Mesenchymal stem cell (in vitro differentiated cells and primary cell): ENCODE data around the gene PCYT2.
"Not testable (repeated sequence)": the region's sequence is repeated elsewhere in the genome, so short reads cannot be mapped to it uniquely, and the experiment has no call there.

Experiments
- DNase-seq: peaks from one replicate; pipeline ENCODE4 v3.0.0-alpha.2; 2013
- H2AFZ ChIP-seq: one replicate; pipeline ENCODE4 v1.6.1; 2013; ENCODE audit warnings: low read depth, mild to moderate bottlenecking, control low read depth, inconsistent platforms, low read length, moderate library complexity
- H2AK5ac ChIP-seq: 2 replicates; pipeline ENCODE4 v1.6.1; 2013; ENCODE audit warnings: low read length, moderate library complexity, mild to moderate bottlenecking, inconsistent platforms; ENCODE audit not compliant: severe bottlenecking
- H2BK120ac ChIP-seq: one replicate; pipeline ENCODE4 v1.6.1; 2013; ENCODE audit warnings: low read depth, mild to moderate bottlenecking, inconsistent platforms, low read length, moderate library complexity
- H2BK12ac ChIP-seq, 2 experiments: one replicate each; pipeline ENCODE4 v1.6.1; 2013; ENCODE audit warnings: inconsistent platforms in 2 of 2, low read length in 2 of 2, mild to moderate bottlenecking in 2 of 2, moderate library complexity in 2 of 2, control low read depth in 1 of 2
- H2BK15ac ChIP-seq: one replicate; pipeline ENCODE4 v1.6.1; 2013; ENCODE audit warnings: mild to moderate bottlenecking, low read depth, inconsistent platforms; ENCODE audit not compliant: poor library complexity, severe bottlenecking
- H2BK5ac ChIP-seq: 2 replicates; pipeline ENCODE4 v1.6.1; 2013; ENCODE audit warnings: low read depth, mild to moderate bottlenecking, low read length, control low read depth, inconsistent platforms; ENCODE audit not compliant: poor library complexity, severe bottlenecking
- H3K14ac ChIP-seq, 2 experiments: one replicate each; pipeline ENCODE4 v1.6.1; 2013; ENCODE audit warnings: inconsistent platforms in 2 of 2, low read length in 2 of 2, control low read depth in 1 of 2, mild to moderate bottlenecking in 1 of 2, moderate library complexity in 1 of 2
- H3K18ac ChIP-seq, 2 experiments: one replicate each; pipeline ENCODE4 v1.6.1; 2013; ENCODE audit warnings: inconsistent platforms in 2 of 2, low read length in 2 of 2, control low read depth in 1 of 2, low read depth in 1 of 2, mild to moderate bottlenecking in 1 of 2
- H3K23ac ChIP-seq, 2 experiments: one replicate each; pipeline ENCODE4 v1.6.1; 2013; ENCODE audit warnings: inconsistent platforms in 2 of 2, low read length in 2 of 2, mild to moderate bottlenecking in 2 of 2, moderate library complexity in 2 of 2, control low read depth in 1 of 2
- H3K27ac ChIP-seq: 2 replicates; pipeline ENCODE4 v1.5.1; 2013; ENCODE audit warnings: mild to moderate bottlenecking, moderate library complexity, low read length, control low read depth, inconsistent platforms; ENCODE audit not compliant: poor library complexity, severe bottlenecking
- H3K27me3 ChIP-seq, 2 experiments: 2 replicates each; pipeline versions ENCODE4 v1.6.1 to v1.7.0; 2013; ENCODE audit warnings: low read length in 2 of 2, mild to moderate bottlenecking in 2 of 2, moderate library complexity in 2 of 2, control low read depth in 1 of 2, inconsistent platforms in 1 of 2; ENCODE audit not compliant: control insufficient read depth in 1 of 2, insufficient read depth in 1 of 2
- H3K36me3 ChIP-seq, 2 experiments: 2 replicates each; pipeline versions ENCODE4 v1.6.1 to v1.7.0; 2013; ENCODE audit warnings: low read length in 2 of 2, control low read depth in 1 of 2, inconsistent platforms in 1 of 2, low read depth in 1 of 2, mild to moderate bottlenecking in 1 of 2; ENCODE audit not compliant: insufficient read depth in 2 of 2, control insufficient read depth in 1 of 2
- H3K4ac ChIP-seq, 2 experiments: one replicate each; pipeline ENCODE4 v1.6.1; 2013; ENCODE audit warnings: inconsistent platforms in 2 of 2, low read length in 2 of 2, mild to moderate bottlenecking in 2 of 2, moderate library complexity in 2 of 2, control low read depth in 1 of 2, low read depth in 1 of 2
- H3K4me1 ChIP-seq: 2 replicates; pipeline ENCODE4 v1.6.1; 2013; ENCODE audit warnings: low read depth, low read length, control low read depth; ENCODE audit not compliant: control insufficient read depth, insufficient read depth
- H3K4me2 ChIP-seq: 2 replicates; pipeline ENCODE4 v1.6.1; 2013; ENCODE audit warnings: low read length, mild to moderate bottlenecking, inconsistent platforms; ENCODE audit not compliant: poor library complexity, severe bottlenecking
- H3K4me3 ChIP-seq, 2 experiments: 2 replicates each; pipeline versions ENCODE4 v1.5.1 to v1.7.0; 2013; ENCODE audit warnings: low read length in 2 of 2, mild to moderate bottlenecking in 2 of 2, control low read depth in 1 of 2, low read depth in 1 of 2; ENCODE audit not compliant: insufficient read depth in 1 of 2
- H3K79me1 ChIP-seq: replicated peaks from 2 replicates; pipeline ENCODE4 v1.6.1; 2013; ENCODE audit warnings: mild to moderate bottlenecking, control low read depth, low read length, inconsistent platforms; ENCODE audit not compliant: poor library complexity, severe bottlenecking
- H3K9ac ChIP-seq: 2 replicates; pipeline ENCODE4 v1.7.0; 2013; ENCODE audit warnings: mild to moderate bottlenecking, low read length, moderate library complexity
- H3K9me3 ChIP-seq: 2 replicates; pipeline ENCODE4 v1.7.0; 2013; ENCODE audit warnings: mild to moderate bottlenecking, low read length; ENCODE audit not compliant: control insufficient read depth
- H4K8ac ChIP-seq: one replicate; pipeline ENCODE4 v1.6.1; 2013; ENCODE audit warnings: inconsistent platforms, mild to moderate bottlenecking, low read length, moderate library complexity
- H4K91ac ChIP-seq: one replicate; pipeline ENCODE4 v1.6.1; 2013; ENCODE audit warnings: mild to moderate bottlenecking, low read length, inconsistent platforms
- WGBS: methylation state at CpG from one replicate; pipeline ENCODE4 v1.1.7; 2013; ENCODE audit warnings: mixed read lengths; 5-methylcytosine and 5-hydroxymethylcytosine counted together

The PCYT2 gene

DNA sequence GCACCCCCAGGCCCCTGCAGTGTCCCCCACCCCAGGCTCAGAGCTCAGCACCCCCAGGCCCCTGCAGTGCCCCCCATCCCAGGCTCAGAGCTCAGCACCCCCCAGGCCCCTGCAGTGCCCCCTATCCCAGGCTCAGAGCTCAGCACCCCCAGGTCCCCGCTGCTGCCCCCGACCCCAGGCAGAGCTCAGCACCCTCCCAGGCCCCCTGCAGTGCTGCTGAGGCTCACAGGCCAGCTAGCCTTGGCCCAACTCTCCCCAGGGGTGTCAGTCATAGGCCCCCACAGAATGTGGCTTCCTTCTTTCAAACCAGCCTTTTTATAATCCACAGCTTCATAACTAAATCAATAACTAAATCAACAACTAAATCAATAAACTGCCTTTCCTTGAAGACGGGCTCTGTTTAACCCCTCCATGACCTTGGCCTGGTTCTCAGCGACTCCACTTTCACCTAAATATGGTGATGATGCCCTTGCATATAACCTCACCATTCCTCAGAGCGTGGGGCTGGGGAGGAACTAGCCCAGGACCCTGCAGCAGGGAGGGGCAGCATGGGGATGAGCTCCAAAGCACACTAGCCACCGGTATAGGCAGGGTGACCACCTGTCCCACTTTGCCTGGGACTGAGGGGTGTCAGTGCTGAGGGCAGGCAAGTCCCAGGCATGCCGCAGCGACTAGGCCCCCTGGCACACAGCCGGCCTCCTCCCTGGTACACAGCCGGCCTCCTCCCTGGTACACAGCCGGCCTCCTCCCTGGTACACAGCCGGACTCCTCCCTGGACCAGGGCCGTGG, 44.8 kb upstream of the PCYT2 start:
- no peak overlapping the region for H2BK15ac ChIP-seq
- no peaks in the 10 kb centered on the region for H3K9me3 ChIP-seq
- no peak overlapping the region for H2BK5ac ChIP-seq
- no peak overlapping the region for H3K23ac ChIP-seq
- H3K79me1 ChIP-seq = no peaks in the 10 kb centered on the region
- peak overlapping the region in 1 of 2 experiments; percentile 11 for H2BK12ac ChIP-seq
- no peak overlapping the region for H2AFZ ChIP-seq
- H3K4ac ChIP-seq = peak overlapping the region in 1 of 2 experiments; percentile 57
- no peak overlapping the region for H4K8ac ChIP-seq
- DNase-seq = no peak
- H2BK120ac ChIP-seq = no peak overlapping the region
- H3K4me2 ChIP-seq = no peak overlapping the region
- WGBS = 92% methylated on average over 13 of the region's 13 CpGs
- no peak overlapping the region for H3K9ac ChIP-seq
- no peak overlapping the region for H3K4me3 ChIP-seq
- no peaks in the 10 kb centered on the region for H3K36me3 ChIP-seq
- H3K18ac ChIP-seq = no peak overlapping the region
- H2AK5ac ChIP-seq = no peak overlapping the region
- no peak overlapping the region for H3K27ac ChIP-seq
- peaks cover 30% of the 10 kb centered on the region for H3K4me1 ChIP-seq
- no peak overlapping the region for H3K14ac ChIP-seq
- H3K27me3 ChIP-seq = peaks cover 16 to 66% of the 10 kb centered on the region in 2 experiments
- no peak overlapping the region for H4K91ac ChIP-seq

GRCh38 chr17:81955058-81955681, 44.0 kb upstream of the PCYT2 start:
- H3K4ac ChIP-seq = no peak overlapping the region
- no peak overlapping the region for H2BK15ac ChIP-seq
- H3K14ac ChIP-seq = no peak overlapping the region
- H3K23ac ChIP-seq = no peak overlapping the region
- no peak overlapping the region for H2BK120ac ChIP-seq
- no peak overlapping the region for H2BK5ac ChIP-seq
- no peaks in the 10 kb centered on the region for H3K79me1 ChIP-seq
- H2AK5ac ChIP-seq = no peak overlapping the region
- peaks cover 23% of the 10 kb centered on the region for H3K4me1 ChIP-seq
- 95% methylated on average over 16 of the region's 26 CpGs for WGBS
- no peaks in the 10 kb centered on the region for H3K9me3 ChIP-seq
- no peak overlapping the region for H3K9ac ChIP-seq
- no peaks in the 10 kb centered on the region for H3K36me3 ChIP-seq
- no peak overlapping the region for H3K4me3 ChIP-seq
- H2BK12ac ChIP-seq = no peak overlapping the region
- no peak overlapping the region for H4K91ac ChIP-seq
- no peak for DNase-seq
- H3K27ac ChIP-seq = no peak overlapping the region
- H3K18ac ChIP-seq = no peak overlapping the region
- peaks cover 16 to 67% of the 10 kb centered on the region in 2 experiments for H3K27me3 ChIP-seq
- no peak overlapping the region for H4K8ac ChIP-seq
- no peak overlapping the region for H2AFZ ChIP-seq
- no peak overlapping the region for H3K4me2 ChIP-seq

DNA sequence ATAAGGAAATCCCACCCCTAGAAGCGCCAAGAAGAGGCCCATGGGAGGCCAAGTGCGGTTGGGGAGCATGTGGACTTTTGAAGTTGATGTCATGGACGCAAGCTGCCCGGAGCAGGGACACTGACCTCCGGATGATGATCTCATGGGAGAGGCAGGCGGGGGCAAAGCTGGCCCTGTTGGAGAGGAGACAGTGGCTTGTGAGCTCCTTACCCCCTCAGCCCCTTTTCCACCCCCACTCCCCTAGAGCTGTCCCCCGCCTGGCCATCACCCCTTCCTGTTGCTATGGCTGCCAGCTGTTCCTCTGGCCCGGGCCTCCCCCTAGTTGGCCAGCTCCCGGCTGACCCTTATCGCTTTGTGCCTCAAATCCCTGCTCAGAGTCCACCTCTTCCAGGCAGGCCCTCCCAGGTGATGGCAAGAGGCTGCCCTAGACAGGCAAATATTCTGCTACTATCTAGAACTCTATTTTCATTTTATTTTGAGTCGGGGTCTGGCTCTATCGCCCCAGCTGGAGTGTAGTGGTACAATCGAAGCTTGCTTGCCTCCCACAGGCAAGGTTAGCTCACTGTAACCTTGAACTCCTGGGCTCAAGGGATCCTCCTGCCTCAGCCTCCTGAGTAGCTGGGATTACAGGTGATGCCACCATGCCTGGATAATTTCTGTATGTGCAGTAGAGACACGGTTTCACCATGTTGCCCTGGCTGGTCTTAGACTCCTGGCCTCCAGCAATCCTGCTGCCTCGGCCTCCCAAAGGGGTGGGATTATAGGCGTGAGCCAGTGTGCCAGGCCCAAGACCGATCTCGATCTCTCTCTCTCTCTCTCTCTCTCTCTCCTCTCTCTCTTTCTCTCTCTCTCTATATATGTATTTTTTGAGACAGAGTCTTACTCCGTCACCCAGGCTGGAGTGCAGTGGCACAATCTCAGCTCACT, 43.2 kb upstream of the PCYT2 start:
- H2AK5ac ChIP-seq = no peak overlapping the region
- H3K14ac ChIP-seq = no peak overlapping the region
- H2BK5ac ChIP-seq = no peak overlapping the region
- no peak overlapping the region for H3K4me3 ChIP-seq
- H2BK15ac ChIP-seq = no peak overlapping the region
- H3K36me3 ChIP-seq = no peaks in the 10 kb centered on the region
- H3K27me3 ChIP-seq = peaks cover 16 to 61% of the 10 kb centered on the region in 2 experiments
- no peak for DNase-seq
- no peak overlapping the region for H3K4me2 ChIP-seq
- peaks cover 15% of the 10 kb centered on the region for H3K4me1 ChIP-seq
- peak overlapping the region in 1 of 2 experiments; percentile 38 for H3K18ac ChIP-seq
- no peak overlapping the region for H2BK12ac ChIP-seq
- H4K91ac ChIP-seq = no peak overlapping the region
- H3K9ac ChIP-seq = no peak overlapping the region
- no peak overlapping the region for H4K8ac ChIP-seq
- H3K27ac ChIP-seq = no peak overlapping the region
- H2BK120ac ChIP-seq = no peak overlapping the region
- H3K4ac ChIP-seq = no peak overlapping the region
- no peak overlapping the region for H2AFZ ChIP-seq
- H3K9me3 ChIP-seq = no peaks in the 10 kb centered on the region
- H3K23ac ChIP-seq = no peak overlapping the region
- WGBS = 92% methylated on average over 14 of the region's 19 CpGs
- no peaks in the 10 kb centered on the region for H3K79me1 ChIP-seq

- H4K91ac ChIP-seq, H2BK15ac ChIP-seq, H3K4me2 ChIP-seq, H3K36me3 ChIP-seq, H2BK5ac ChIP-seq, H3K27ac ChIP-seq, H3K4ac ChIP-seq, H2AFZ ChIP-seq, H2BK12ac ChIP-seq, H2BK120ac ChIP-seq, H3K14ac ChIP-seq, H2AK5ac ChIP-seq, H3K9me3 ChIP-seq, H3K4me3 ChIP-seq, H3K23ac ChIP-seq, H3K79me1 ChIP-seq, H3K9ac ChIP-seq, H4K8ac ChIP-seq, DNase-seq, H3K18ac ChIP-seq: not testable (repeated sequence)
- Histone ChIP-seq H3K27me3 (peaks cover 7 to 51% of the 10 kb centered on the region in 2 experiments), H3K4me1 (peaks cover 13% of the 10 kb centered on the region)
- 77% methylated on average over 5 of the region's 5 CpGs for WGBS
Observed at GRCh38 chr17:81953443-81953842, 42.2 kb upstream of the PCYT2 start.
